A549 (cell line): ENCODE data around the gene POU6F1. TPM values are rescaled to one million over a fixed set of nuclear protein-coding genes. Genes with fewer than 3 reads are reported as not detected.

Experiments used
- ATAC-seq, 2 experiments: fragments of 200-7000 bp in 1 of 2; fragments of >200 bp in 1 of 2; cut with Nextera tagmentation in 1 of 2; cut with Tn5 transposase in 1 of 2; 3 replicates each; pipeline versions ENCODE4 v1.8.0 to v1.9.1; 2018 to 2020; ENCODE audit warnings: mild to moderate bottlenecking in 1 of 2, moderate library complexity in 1 of 2
- CTCF ChIA-PET: fragments of 300-600 bp; sonication (Branson Sonifier 250); formaldehyde crosslinking; extraction: SDS; loops from one replicate; lab custom pipeline; 2021; ENCODE audit warnings: antibody characterized with exemption, inconsistent platforms; lab: Yijun Ruan, JAX
- POLR2A ChIA-PET: fragments of 350-600 bp; formaldehyde crosslinking; extraction: SDS; loops from one replicate; lab custom pipeline; 2021; ENCODE audit warnings: antibody characterized with exemption, inconsistent platforms; lab: Yijun Ruan, JAX
- DNase-seq, 2 experiments: peaks; one replicate each; pipeline versions ENCODE4 v3.0.0 to v3.0.0-alpha.2; 2011 to 2016; ENCODE audit warnings: low read depth in 1 of 2, low spot score in 1 of 2
- FAIRE-seq: peaks from 2 replicates; lab custom pipeline; 2011; peaks lifted over from hg19 to GRCh38; lab: Jason Lieb, UNC
- H3K27ac ChIP-seq, 2 experiments: fragments of >200 bp; sonication (Bioruptor Twin); formaldehyde crosslinking; 3 replicates each; pipeline ENCODE4 v1.5.1; 2016 to 2017
- H3K4me1 ChIP-seq: fragments of >200 bp; sonication (Bioruptor Twin); formaldehyde crosslinking; 3 replicates; pipeline ENCODE4 v1.6.1; 2016
- H3K4me2 ChIP-seq: fragments of >200 bp; sonication (Bioruptor Twin); formaldehyde crosslinking; 3 replicates; pipeline ENCODE4 v1.6.1; 2016
- H3K4me3 ChIP-seq: fragments of >200 bp; sonication (Bioruptor Twin); formaldehyde crosslinking; 3 replicates; pipeline ENCODE4 v1.5.1; 2016
- H3K9me3 ChIP-seq: fragments of >200 bp; sonication (Bioruptor Twin); formaldehyde crosslinking; 3 replicates; pipeline ENCODE4 v1.6.1; 2016
- BHLHE40 ChIP-seq: IDR thresholded peaks from 2 replicates; pipeline ENCODE4 v1.6.1; 2012; ENCODE audit warnings: low read depth, low read length, inconsistent platforms
- CHD2 ChIP-seq: fragments of 150-350 bp; IDR thresholded peaks from 2 replicates; pipeline ENCODE4 v1.6.1; 2014; ENCODE audit warnings: low read length; ENCODE audit not compliant: partially characterized antibody
- FOSB ChIP-seq: fragments of 250-450 bp; sonication (Bioruptor Pico); IDR thresholded peaks from 2 replicates; pipeline ENCODE4 v1.5.0; 2020; ENCODE audit warnings: mild to moderate bottlenecking, moderate library complexity
- FOSL2 ChIP-seq, 2 experiments: fragments of 450-650 bp in 1 of 2; fragments of >200 bp in 1 of 2; sonication (Bioruptor Twin) in 1 of 2; formaldehyde crosslinking; IDR thresholded peaks; 2 replicates each; pipeline versions ENCODE4 v1.5.0 to v1.6.1; 2016 to 2020; ENCODE audit warnings: mild to moderate bottlenecking in 1 of 2, moderate library complexity in 1 of 2
- HOXA7 ChIP-seq: fragments of 250-450 bp; sonication (Bioruptor Pico); IDR thresholded peaks from 2 replicates; pipeline ENCODE4 v1.5.0; 2020; ENCODE audit warnings: mild to moderate bottlenecking, moderate library complexity
- JUN ChIP-seq, 2 experiments: fragments of >200 bp; sonication (Bioruptor Twin); formaldehyde crosslinking; IDR thresholded peaks; 2 replicates in 1 of 2; 3 replicates in 1 of 2; pipeline ENCODE4 v1.6.1; 2016 to 2017
- MAZ ChIP-seq: fragments of 150-350 bp; IDR thresholded peaks from 2 replicates; pipeline ENCODE4 v1.6.1; 2014; ENCODE audit warnings: antibody characterized with exemption, low read depth, low read length, borderline replicate concordance
- NPAS2 ChIP-seq: fragments of 250-450 bp; sonication (Bioruptor Pico); IDR thresholded peaks from 2 replicates; pipeline ENCODE4 v1.8.0; 2022; ENCODE audit warnings: mild to moderate bottlenecking, moderate library complexity, borderline replicate concordance
- PHF8 ChIP-seq: fragments of 200-600 bp; sonication (generic); IDR thresholded peaks from 2 replicates; pipeline ENCODE4 v1.6.1; 2016; ENCODE audit warnings: low read depth, mild to moderate bottlenecking, antibody characterized with exemption, moderate library complexity, borderline replicate concordance
- POLR2AphosphoS2 ChIP-seq: conservative IDR thresholded peaks from 2 replicates; pipeline ENCODE4 v1.6.1; 2012; ENCODE audit warnings: low read length, improper control_type of control experiment, inconsistent platforms
- RFX5 ChIP-seq: fragments of 450-650 bp; IDR thresholded peaks from 2 replicates; pipeline ENCODE4 v1.7.1; 2014; ENCODE audit warnings: antibody characterized with exemption, mild to moderate bottlenecking, moderate library complexity
- SMC3 ChIP-seq: fragments of >200 bp; sonication (Bioruptor Twin); formaldehyde crosslinking; IDR thresholded peaks from 3 replicates; pipeline ENCODE4 v1.6.1; 2018; ENCODE audit warnings: inconsistent platforms
- TFCP2L1 ChIP-seq: fragments of 250-450 bp; sonication (Bioruptor Pico); IDR thresholded peaks from 2 replicates; pipeline ENCODE4 v1.5.0; 2021; ENCODE audit warnings: mild to moderate bottlenecking
- ZFP36 ChIP-seq: fragments of 450-650 bp; IDR thresholded peaks from 2 replicates; pipeline ENCODE4 v1.6.1; 2014; ENCODE audit warnings: borderline replicate concordance; ENCODE audit not compliant: partially characterized antibody
- ZNF302 ChIP-seq: fragments of 250-450 bp; sonication (Bioruptor Pico); IDR thresholded peaks from 2 replicates; pipeline ENCODE4 v1.9.0; 2021; ENCODE audit warnings: inconsistent platforms, mild to moderate bottlenecking, moderate library complexity
- ZSCAN20 ChIP-seq: fragments of 250-450 bp; sonication (Bioruptor Pico); IDR thresholded peaks from 2 replicates; pipeline ENCODE4 v1.8.0; 2022; ENCODE audit warnings: mild to moderate bottlenecking, moderate library complexity
- WGBS: methylation state at CpG from one replicate; pipeline ENCODE4 v1.1.6; 2017; ENCODE audit errors: missing lambda C conversion rate; 5-methylcytosine and 5-hydroxymethylcytosine counted together
- polyA plus RNA-seq, 4 experiments: library from polyadenylated mRNA; depleted of rRNA in 3 of 4; stranded (reverse); fragments of >200 nt; fragmentation: RNase III in 1 of 4; extraction: RNeasy Plus Mini Kit Qiagen cat#74134 plus additional on column Dnase treatment in 1 of 4; gene quantifications; 2 replicates in 3 of 4; 3 replicates in 1 of 4; pipeline ENCODE4 v1.2.3, GENCODE V29; 2011 to 2017
- TF ChIP-seq, protein P1 (sequence below): IDR thresholded peaks from 2 replicates; pipeline ENCODE4 v1.6.1; 2012
- TF ChIP-seq, protein P2 (sequence below): fragments of 150-350 bp; IDR thresholded peaks from 2 replicates; pipeline ENCODE4 v1.6.1; 2014; ENCODE audit warnings: low read depth, mild to moderate bottlenecking, low read length
- TF ChIP-seq, protein P3 (sequence below): fragments of 250-450 bp; sonication (Bioruptor Pico); IDR thresholded peaks from 2 replicates; pipeline ENCODE4 v1.5.0; 2021; ENCODE audit warnings: mild to moderate bottlenecking, moderate library complexity, borderline replicate concordance
- TF ChIP-seq, protein P4 (sequence below): fragments of 250-450 bp; sonication (Bioruptor Pico); IDR thresholded peaks from 2 replicates; pipeline ENCODE4 v1.5.0; 2020; ENCODE audit warnings: low read depth, mild to moderate bottlenecking, moderate library complexity

The POU6F1 gene
- polyA plus RNA-seq, 2 of the 4 experiments (the other 2 are of a cell fraction) = 0.58 to 1.3 TPM

DNA sequence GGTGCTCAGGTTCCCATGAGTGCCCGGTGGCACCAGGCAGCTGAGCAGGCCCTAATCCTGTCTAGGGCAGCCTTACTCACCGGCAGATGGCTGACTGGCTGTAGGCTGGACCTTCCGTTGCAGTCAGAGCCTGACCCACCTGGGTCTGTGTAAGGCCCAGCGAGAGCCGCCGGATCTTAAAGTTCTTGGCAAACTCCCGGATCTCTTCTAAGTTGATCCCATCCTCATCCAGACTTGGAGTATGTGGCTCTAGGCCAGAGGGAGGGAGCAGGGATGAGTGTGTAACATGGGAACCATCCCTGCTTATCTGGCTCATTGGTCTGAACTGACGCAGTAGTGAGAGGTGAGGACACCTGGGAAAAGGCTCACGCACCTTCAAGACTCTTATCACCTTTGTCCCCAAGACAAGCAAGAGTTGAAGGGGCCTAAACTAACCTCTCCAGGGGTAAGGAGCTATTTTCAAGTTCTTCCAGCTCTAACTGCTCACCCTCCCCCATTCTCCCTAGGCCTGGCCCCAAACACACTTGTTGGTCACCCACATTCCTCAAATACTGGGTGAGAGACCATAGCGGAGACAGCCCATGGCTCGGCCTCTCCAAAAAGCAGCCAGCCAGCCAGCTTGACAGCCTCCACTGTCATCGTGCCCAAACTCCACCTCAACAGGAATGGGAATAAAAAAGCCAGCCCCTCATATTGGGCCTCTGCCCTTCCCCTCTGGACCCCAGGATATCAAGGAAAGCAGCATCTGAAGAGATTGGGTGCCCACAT, 26.2 kb downstream of the POU6F1 start (continued):
- TF ChIP-seq PHF8 = no peak
- TF ChIP-seq CHD2 = no peak
- TF ChIP-seq FOSB (CRISPR knock-in tag) = no peak
- TF ChIP-seq SMC3 = no peak
- TF ChIP-seq RFX5 = no peak
- TF ChIP-seq FOSL2 (IDR thresholded peaks at IDR 0.05) = no peak
- no peak for TF ChIP-seq FOSL2 (CRISPR knock-in tag; IDR thresholded peaks at IDR 0.05)
- no peak for TF ChIP-seq ZSCAN20 (CRISPR knock-in tag)
- TF ChIP-seq, protein P1, sequence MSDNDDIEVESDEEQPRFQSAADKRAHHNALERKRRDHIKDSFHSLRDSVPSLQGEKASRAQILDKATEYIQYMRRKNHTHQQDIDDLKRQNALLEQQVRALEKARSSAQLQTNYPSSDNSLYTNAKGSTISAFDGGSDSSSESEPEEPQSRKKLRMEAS = no peak
- no peak for TF ChIP-seq HOXA7 (CRISPR knock-in tag)
- TF ChIP-seq MAZ = no peak
- TF ChIP-seq ZNF302 = no peak
- no peak for TF ChIP-seq ZFP36

DNA sequence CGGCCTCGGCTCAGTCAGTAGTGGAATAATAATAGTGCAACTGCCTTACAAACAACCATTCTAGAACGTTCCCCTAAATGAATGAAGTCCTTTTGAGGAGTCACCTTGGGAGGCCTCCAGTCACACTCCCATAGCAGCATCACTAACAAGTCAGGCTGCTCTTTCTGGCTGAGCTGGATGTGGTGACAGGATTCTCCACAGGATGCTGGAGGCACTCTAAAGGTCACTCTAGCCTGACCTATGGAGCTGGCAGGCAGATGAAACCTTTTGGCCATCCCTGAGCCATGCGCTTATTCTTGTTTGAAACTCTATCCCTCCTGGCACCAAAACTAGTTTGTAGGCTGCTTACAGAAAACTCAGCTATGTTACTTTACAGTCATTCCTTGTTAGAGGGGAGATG, 27.0 kb downstream of the POU6F1 start:
- H3K9me3 ChIP-seq = no peaks in the 10 kb centered on the region

More for the DNA sequence above, 27.0 kb downstream of the POU6F1 start:
- DNase-seq (no peak), ATAC-seq (no peak), FAIRE-seq (no peak)
- ChIA-PET CTCF (no interaction called here), POLR2A (no interaction called here)
- H3K27ac ChIP-seq = no peak overlapping the region
- WGBS = 72% methylated on average over 4 of the region's 4 CpGs
- H3K4me3 ChIP-seq = no peak overlapping the region
- TF ChIP-seq SMC3 (no peak), TFCP2L1 (CRISPR knock-in tag) (no peak), BHLHE40 (no peak), NPAS2 (CRISPR knock-in tag) (no peak), MAZ (no peak), RFX5 (no peak), JUN (IDR thresholded peaks at IDR 0.05) (no peak), PHF8 (no peak), POLR2AphosphoS2 (no peak)
- TF ChIP-seq, protein P2, sequence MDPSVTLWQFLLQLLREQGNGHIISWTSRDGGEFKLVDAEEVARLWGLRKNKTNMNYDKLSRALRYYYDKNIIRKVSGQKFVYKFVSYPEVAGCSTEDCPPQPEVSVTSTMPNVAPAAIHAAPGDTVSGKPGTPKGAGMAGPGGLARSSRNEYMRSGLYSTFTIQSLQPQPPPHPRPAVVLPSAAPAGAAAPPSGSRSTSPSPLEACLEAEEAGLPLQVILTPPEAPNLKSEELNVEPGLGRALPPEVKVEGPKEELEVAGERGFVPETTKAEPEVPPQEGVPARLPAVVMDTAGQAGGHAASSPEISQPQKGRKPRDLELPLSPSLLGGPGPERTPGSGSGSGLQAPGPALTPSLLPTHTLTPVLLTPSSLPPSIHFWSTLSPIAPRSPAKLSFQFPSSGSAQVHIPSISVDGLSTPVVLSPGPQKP = no peak
- TF ChIP-seq, protein P1 = no peak
- TF ChIP-seq, protein P3, sequence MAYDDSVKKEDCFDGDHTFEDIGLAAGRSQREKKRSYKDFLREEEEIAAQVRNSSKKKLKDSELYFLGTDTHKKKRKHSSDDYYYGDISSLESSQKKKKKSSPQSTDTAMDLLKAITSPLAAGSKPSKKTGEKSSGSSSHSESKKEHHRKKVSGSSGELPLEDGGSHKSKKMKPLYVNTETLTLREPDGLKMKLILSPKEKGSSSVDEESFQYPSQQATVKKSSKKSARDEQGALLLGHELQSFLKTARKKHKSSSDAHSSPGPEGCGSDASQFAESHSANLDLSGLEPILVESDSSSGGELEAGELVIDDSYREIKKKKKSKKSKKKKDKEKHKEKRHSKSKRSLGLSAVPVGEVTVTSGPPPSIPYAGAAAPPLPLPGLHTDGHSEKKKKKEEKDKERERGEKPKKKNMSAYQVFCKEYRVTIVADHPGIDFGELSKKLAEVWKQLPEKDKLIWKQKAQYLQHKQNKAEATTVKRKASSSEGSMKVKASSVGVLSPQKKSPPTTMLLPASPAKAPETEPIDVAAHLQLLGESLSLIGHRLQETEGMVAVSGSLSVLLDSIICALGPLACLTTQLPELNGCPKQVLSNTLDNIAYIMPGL = no peak
- TF ChIP-seq, protein P4, sequence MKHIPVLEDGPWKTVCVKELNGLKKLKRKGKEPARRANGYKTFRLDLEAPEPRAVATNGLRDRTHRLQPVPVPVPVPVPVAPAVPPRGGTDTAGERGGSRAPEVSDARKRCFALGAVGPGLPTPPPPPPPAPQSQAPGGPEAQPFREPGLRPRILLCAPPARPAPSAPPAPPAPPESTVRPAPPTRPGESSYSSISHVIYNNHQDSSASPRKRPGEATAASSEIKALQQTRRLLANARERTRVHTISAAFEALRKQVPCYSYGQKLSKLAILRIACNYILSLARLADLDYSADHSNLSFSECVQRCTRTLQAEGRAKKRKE (CRISPR knock-in tag) = no peak
- H3K4me1 ChIP-seq = no peaks in the 10 kb centered on the region
- H3K4me2 ChIP-seq = no peak overlapping the region
